ENCODE measurements around the gene MAGEF1.

DNA sequence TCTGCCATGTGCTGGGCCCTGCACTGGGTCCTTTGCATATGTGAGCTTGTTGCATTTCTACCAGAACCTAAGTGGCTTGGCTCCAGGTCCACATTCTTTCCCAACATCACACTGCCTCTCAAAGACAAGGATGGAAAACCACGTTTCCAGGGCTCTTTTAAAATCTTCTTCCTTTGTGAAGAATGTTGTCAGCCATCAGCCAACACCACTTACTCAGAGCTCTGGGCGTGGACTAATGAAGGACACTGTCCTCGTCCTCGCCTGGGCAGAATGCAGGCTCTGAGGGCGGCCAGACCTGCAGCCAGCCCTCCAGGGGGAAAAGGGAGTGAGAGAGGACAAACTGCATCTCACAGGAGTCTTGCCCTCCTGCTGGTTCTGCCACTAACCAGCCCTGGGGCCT lies 49.7 kb downstream of the MAGEF1 start:
- TF ChIP-seq, protein P1, sequence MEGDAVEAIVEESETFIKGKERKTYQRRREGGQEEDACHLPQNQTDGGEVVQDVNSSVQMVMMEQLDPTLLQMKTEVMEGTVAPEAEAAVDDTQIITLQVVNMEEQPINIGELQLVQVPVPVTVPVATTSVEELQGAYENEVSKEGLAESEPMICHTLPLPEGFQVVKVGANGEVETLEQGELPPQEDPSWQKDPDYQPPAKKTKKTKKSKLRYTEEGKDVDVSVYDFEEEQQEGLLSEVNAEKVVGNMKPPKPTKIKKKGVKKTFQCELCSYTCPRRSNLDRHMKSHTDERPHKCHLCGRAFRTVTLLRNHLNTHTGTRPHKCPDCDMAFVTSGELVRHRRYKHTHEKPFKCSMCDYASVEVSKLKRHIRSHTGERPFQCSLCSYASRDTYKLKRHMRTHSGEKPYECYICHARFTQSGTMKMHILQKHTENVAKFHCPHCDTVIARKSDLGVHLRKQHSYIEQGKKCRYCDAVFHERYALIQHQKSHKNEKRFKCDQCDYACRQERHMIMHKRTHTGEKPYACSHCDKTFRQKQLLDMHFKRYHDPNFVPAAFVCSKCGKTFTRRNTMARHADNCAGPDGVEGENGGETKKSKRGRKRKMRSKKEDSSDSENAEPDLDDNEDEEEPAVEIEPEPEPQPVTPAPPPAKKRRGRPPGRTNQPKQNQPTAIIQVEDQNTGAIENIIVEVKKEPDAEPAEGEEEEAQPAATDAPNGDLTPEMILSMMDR (conservative IDR thresholded peaks at IDR 0.05; ENCODE audit: low read depth in 2 of 2) = no peak
- TF ChIP-seq, protein P2, sequence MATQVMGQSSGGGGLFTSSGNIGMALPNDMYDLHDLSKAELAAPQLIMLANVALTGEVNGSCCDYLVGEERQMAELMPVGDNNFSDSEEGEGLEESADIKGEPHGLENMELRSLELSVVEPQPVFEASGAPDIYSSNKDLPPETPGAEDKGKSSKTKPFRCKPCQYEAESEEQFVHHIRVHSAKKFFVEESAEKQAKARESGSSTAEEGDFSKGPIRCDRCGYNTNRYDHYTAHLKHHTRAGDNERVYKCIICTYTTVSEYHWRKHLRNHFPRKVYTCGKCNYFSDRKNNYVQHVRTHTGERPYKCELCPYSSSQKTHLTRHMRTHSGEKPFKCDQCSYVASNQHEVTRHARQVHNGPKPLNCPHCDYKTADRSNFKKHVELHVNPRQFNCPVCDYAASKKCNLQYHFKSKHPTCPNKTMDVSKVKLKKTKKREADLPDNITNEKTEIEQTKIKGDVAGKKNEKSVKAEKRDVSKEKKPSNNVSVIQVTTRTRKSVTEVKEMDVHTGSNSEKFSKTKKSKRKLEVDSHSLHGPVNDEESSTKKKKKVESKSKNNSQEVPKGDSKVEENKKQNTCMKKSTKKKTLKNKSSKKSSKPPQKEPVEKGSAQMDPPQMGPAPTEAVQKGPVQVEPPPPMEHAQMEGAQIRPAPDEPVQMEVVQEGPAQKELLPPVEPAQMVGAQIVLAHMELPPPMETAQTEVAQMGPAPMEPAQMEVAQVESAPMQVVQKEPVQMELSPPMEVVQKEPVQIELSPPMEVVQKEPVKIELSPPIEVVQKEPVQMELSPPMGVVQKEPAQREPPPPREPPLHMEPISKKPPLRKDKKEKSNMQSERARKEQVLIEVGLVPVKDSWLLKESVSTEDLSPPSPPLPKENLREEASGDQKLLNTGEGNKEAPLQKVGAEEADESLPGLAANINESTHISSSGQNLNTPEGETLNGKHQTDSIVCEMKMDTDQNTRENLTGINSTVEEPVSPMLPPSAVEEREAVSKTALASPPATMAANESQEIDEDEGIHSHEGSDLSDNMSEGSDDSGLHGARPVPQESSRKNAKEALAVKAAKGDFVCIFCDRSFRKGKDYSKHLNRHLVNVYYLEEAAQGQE (IDR thresholded peaks at IDR 0.05; ENCODE audit: unreplicated experiment) = no peak
- no peak for TF ChIP-seq EZH2 (IDR thresholded peaks at IDR 0.05; ENCODE audit: low read depth, unreplicated experiment)
- TF ChIP-seq EZH2phosphoT487 (IDR thresholded peaks at IDR 0.05; ENCODE audit: unreplicated experiment) = no peak
- TF ChIP-seq JUNB (IDR thresholded peaks at IDR 0.05; ENCODE audit: unreplicated experiment) = no peak
- TF ChIP-seq STAT1 (IDR thresholded peaks at IDR 0.05; ENCODE audit: unreplicated experiment) = no peak
- TF ChIP-seq POLR2AphosphoS5 (IDR thresholded peaks at IDR 0.05; ENCODE audit: low read depth) = no peak
- TF ChIP-seq ZNF331 (CRISPR knock-in tag; IDR thresholded peaks at IDR 0.05; ENCODE audit: low read depth) = no peak
